Stomach (tissue), 4 donors: ENCODE measurements around the gene LBHD1.

Source experiments
- POLR2A ChIP-seq, 4 donors: fragments of 450-650 bp; IDR thresholded peaks; one replicate each; pipeline ENCODE4 v1.6.1; 2016; ENCODE audit warnings: antibody characterized with exemption in 4 of 4, control low read depth in 2 of 4, mild to moderate bottlenecking in 1 of 4, moderate library complexity in 1 of 4
- TF ChIP-seq, protein P1 (sequence below), 7 experiments: fragments of 450-650 bp in 4 of 7; fragments of 200-600 bp in 3 of 7; sonication (generic) in 3 of 7; IDR thresholded peaks; one replicate each; pipeline ENCODE4 v1.5.1; 2016 to 2019; ENCODE audit warnings: antibody characterized with exemption in 7 of 7, control low read depth in 2 of 7, mild to moderate bottlenecking in 1 of 7

DNA sequence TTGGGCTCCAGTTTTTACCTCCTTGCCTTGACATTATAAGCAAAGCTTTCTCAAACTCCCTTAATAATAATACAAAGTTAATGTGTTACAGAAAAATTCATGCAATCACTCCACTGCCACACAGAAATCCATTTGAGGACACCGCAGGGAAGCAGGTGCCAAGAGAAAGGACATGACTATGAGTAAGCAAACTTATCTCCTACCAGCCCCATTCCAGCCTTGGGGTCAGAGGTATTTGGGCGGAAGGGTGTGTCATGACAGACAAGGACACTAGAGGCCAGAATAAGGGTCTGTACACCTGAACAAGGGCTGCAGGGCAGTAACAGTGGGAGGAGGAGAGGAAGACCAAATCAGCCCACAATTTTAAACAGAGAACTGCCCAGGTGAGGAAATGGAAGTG, 41.3 kb upstream of the LBHD1 start:
- no peak for TF ChIP-seq POLR2A (IDR thresholded peaks at IDR 0.05)
- TF ChIP-seq, protein P1, sequence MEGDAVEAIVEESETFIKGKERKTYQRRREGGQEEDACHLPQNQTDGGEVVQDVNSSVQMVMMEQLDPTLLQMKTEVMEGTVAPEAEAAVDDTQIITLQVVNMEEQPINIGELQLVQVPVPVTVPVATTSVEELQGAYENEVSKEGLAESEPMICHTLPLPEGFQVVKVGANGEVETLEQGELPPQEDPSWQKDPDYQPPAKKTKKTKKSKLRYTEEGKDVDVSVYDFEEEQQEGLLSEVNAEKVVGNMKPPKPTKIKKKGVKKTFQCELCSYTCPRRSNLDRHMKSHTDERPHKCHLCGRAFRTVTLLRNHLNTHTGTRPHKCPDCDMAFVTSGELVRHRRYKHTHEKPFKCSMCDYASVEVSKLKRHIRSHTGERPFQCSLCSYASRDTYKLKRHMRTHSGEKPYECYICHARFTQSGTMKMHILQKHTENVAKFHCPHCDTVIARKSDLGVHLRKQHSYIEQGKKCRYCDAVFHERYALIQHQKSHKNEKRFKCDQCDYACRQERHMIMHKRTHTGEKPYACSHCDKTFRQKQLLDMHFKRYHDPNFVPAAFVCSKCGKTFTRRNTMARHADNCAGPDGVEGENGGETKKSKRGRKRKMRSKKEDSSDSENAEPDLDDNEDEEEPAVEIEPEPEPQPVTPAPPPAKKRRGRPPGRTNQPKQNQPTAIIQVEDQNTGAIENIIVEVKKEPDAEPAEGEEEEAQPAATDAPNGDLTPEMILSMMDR (IDR thresholded peaks at IDR 0.05), result no peak
